Left ventricle myocardium superior (tissue), 1 donor: ENCODE data around the gene RGL1. TPM values are rescaled to one million over a fixed set of nuclear protein-coding genes. Genes with fewer than 3 reads are reported as not detected.

Experiments
- ATAC-seq: fragments of 200-7000 bp; cut with Tn5 transposase; one replicate; pipeline ENCODE4 v1.9.1; 2020; ENCODE audit warnings: mild to moderate bottlenecking, moderate library complexity
- DNase-seq: peaks from one replicate; pipeline ENCODE4 v3.0.0-alpha.2; 2020
- intact Hi-C: fragments of 100-400 bp; cut with micrococcal nuclease; formaldehyde crosslinking; loops from one replicate; pipeline ENCODE4 v1.11.0; 2022
- total RNA-seq: library from RNA; stranded (reverse); fragmentation: NEBNext Ultra II Directional; extraction: Animal tissue kit (Norgen Biotek cat#: 25700); gene quantifications from one replicate; pipeline ENCODE4 v1.2.1, GENCODE V29; 2021
- donor health status: DM: no; HTN: yes; CAD: no; lungs with severe emphysema.

The RGL1 gene
- total RNA-seq, 1 donor from 2014 or later, result 18.5 TPM

DNA sequence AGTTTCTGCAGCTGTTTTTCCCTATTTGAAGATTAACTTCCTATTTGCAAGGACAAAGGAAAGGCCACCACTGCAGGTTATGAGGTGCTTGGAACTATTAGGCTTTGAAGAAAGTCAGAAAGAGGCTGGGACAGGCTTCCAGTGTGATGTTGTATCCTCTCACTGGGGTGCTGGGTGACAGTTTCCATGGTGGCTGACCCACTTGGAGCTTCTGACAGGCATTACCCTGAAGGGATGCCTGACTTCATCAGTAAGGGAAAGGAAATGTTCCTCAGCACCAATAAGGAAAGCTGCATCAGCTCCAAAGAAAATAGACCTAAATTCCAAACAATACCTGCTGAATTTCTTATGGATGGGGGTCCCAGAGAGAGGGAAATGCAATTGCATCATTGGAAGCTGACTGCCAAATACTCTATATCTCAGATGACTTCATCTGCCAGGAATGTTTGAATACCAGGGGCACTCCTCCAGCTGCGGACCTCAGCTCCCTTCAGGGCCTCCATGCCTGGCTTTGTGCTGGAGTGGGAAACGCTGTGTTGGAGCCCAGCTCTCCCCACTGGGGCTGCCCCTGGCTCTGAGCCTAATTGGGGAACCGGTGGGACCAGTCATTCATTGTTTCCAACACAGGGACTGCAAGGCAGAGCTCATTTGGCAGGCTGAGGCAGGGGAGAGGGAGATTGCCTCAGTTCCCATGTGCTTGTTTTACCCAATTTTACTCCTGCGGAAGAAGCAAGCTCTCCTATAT is 76.6 kb downstream of the RGL1 start:
- intact Hi-C loops, result no loop called here
- DNase-seq (peak; percentile 55), ATAC-seq (peak; percentile 72)

DNA sequence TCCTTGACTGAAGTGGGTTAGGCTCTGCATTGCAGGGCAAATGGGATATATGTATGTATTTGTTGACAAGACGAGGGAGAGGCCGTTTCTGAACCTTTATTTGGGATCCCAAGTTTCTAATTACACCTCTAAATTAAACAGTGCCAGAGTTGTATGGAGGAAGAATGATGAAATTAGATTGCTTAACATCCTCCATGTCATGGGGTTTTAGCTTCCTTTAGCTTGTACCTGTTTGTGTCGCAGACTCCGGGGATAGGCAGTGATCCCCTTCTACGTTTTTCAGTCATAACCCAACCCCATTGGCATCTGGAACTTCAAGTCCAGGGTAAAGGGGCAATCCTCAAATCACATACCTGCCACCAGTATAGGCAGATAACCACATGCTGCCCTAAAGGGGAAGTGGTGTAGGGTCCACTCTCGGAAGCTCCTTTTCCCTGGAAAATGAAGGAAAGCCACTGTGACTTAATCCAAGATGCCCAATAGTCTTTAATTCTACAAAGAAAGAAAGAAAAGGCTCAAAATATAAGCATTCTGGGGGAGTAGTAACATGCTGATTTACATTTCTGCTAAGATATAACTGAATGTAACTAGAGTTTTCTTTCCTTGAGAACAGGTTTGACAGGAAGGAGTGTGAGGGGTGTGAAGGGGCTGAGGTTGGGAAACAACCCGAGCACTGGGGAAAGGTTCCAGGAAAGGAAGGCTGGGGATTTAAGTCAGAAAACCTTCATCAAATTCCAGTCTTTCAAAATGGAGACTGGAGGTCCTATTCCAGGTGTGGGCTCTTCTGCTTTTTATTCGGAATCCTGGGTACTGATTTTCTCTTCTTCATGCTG is 77.6 kb downstream of the RGL1 start:
- intact Hi-C loops, result no loop called here
- ATAC-seq, result no peak
- no peak for DNase-seq

DNA sequence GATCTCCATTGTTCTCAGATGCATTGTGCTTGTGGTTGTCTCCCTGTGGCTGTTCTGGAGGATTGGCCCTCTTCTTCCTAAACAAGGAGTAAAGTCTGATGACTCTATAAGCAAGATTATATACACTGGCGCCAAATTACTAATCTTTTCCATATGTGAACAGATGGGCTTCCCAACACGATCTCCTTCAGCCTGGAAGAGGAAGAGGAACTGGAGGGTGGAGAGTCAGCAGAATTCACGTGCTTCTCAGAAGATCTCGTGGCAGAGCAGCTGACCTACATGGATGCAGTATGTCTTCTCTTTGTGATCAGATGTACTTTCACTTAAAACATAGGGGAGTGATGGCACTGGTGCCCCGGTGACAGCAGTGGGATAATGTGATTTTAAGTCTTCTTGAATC is 78.7 kb downstream of the RGL1 start:
- peak; percentile 42 for ATAC-seq
- intact Hi-C loops, result no loop called here

DNA sequence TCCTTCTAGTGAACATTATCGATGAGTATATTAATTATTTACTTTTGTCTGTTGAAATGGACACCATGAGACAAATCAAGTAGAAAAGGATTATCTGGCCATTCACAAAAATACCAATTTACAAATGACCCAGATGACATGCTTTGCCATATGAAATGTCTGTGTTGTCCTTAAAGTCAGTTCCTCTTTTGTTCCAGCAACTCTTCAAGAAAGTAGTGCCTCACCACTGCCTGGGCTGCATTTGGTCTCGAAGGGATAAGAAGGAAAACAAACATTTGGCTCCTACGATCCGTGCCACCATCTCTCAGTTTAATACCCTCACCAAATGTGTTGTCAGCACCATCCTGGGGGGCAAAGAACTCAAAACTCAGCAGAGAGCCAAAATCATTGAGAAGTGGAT is 79.6 kb downstream of the RGL1 start:
- no peak for ATAC-seq
- DNase-seq, result no peak
- intact Hi-C loops, result no loop called here

More for the DNA sequence above, 78.7 kb downstream of the RGL1 start:
- no peak for DNase-seq

DNA sequence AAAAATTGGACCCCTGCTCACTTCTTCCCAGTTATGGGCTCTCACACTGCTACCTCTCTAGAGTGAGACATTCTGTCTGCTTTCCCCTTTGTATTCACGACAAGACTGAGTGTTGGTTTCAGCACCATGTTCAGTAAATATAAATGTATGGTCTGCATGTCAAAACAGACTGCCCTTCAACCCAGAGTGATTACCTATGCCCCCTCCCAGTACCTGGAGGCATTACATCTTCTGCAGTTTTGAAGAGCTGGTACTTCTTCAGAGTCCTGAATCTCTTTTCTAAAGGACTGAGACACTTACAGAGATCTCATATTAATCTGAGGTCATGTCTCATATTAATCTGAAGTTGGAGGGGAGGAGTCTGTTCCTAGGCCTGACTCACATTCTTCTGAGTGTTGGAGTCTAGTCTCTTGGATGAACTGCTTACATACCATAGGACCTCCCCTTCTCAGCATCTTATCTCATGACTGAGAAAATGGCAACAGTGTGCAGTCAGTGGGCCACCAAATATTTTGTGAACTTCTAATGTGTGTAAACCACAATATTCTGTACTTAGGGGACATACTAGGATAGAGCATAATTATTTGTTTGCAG is 80.3 kb downstream of the RGL1 start:
- no peak for ATAC-seq

DNA sequence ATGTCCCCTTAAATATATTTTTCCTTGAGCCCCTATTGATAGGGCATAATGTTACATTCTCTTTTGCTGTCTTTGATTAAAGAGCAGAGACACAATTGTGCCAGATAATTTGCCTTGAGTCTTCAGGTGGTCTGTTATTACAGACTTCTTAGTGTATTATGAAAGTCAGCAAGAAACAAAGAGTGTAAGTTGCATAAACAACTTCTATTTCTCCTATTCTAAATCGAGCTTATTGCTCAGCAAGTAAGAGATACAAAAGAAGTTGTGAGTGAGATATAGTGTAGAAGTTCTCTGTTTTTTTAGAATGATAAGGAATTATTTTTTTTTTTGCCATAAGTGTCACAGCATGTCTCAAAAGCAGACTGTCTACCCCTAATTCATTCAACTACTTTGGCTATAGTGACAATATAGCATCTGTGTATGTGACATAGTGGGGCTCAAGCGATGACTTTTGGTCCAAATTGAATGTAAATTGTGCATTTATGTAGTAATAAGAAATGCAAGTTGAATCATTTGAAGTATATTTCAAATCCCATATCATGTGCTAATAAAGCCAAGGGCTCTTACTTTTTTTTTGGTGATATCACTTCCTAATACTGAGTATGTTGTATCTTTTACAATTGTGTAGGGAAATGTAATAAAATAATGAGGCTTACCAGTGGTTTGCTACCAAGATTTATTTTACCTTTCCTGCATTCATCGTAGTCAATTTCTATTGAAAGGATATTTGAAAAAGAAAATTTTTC is 81.3 kb downstream of the RGL1 start:
- ATAC-seq (no peak), DNase-seq (no peak)
- intact Hi-C loops, result no loop called here

More for the DNA sequence above, 80.3 kb downstream of the RGL1 start:
- no peak for DNase-seq
- intact Hi-C loops, result no loop called here

DNA sequence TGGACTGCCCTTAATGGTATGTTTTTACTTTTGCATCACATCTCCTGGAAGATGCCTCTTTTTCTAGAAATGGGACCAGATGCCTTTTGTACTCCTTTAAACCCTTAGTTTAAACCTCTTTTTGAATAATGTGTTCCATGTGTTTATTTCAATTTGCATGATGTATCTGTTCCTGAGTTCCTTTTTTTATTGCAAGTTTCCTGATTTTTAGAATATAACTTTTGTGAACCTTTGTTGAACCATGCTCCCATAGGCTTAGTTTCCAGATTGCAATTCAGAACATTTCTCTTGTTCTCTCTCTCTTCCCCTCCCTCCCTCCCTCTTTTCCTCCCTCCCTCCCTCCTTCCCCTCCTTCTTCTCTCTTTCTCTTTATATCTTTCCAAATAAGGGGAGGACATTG is 81.9 kb downstream of the RGL1 start:
- DNase-seq, result no peak
- ATAC-seq, result no peak
- intact Hi-C loops, result no loop called here

DNA sequence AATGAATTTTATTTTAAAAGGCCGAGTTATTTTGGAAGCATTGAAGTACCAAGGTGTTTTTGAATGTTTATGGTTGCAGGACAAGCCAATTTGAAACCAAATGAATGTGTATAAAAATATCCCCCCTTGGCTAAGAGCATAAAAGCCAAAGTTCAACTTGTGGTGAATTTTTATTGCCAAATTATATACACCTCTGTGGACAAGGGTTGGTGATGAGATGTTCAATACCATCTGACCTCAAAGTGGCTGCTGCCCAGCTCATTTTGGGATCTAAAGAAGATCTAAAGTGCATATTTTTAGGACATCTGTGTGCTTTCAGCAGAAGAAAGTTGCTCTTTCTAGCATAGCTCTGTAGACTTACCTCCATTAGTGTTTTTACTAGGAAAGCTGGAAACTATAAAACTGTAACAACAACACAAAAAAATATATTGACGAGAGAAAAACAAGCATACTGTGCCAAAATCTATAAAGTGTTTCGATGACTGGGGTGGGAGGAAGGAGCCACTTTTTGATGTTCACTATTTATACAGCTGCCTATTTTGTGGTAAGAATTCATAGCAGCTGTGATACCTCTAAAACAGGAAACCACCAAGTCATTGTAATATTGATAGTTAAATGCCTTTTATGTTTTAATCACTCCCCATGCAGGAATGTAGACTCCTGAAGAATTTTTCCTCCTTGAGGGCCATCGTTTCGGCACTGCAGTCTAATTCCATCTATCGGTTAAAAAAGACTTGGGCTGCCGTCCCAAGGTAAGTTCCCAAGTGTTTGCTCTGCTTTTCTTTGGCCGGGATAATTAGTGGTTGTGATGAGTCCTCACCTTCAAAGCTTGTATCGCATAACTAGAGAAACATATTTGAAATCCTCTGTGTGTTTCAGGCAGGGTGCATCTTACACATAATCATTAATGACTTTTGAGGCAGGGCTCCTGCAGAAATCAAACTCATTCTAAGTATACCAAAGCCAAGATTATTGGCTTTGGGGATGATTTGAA is 83.2 kb downstream of the RGL1 start:
- intact Hi-C loops, result no loop called here
- ATAC-seq, result no peak
- no peak for DNase-seq

DNA sequence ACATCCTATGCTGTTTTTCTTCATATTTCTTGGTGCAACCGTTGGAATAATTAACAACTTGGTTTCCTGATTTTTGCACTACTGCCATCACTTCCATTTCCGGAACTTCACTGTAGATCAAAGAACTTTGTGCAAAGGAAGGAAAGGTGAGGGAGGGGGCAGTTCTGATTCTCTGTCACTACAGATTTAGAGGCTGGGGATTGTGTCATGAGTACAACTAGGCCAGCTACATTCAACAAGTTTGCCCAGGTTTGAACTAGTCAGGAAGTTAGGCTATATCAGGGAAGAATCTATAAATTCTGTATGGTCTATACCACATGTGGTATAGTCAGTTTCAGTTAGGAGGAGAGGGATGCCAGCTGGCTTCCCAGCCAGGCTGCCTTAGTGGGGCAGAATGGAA is 84.2 kb downstream of the RGL1 start:
- ATAC-seq (no peak), DNase-seq (no peak)
- intact Hi-C loops, result no loop called here

DNA sequence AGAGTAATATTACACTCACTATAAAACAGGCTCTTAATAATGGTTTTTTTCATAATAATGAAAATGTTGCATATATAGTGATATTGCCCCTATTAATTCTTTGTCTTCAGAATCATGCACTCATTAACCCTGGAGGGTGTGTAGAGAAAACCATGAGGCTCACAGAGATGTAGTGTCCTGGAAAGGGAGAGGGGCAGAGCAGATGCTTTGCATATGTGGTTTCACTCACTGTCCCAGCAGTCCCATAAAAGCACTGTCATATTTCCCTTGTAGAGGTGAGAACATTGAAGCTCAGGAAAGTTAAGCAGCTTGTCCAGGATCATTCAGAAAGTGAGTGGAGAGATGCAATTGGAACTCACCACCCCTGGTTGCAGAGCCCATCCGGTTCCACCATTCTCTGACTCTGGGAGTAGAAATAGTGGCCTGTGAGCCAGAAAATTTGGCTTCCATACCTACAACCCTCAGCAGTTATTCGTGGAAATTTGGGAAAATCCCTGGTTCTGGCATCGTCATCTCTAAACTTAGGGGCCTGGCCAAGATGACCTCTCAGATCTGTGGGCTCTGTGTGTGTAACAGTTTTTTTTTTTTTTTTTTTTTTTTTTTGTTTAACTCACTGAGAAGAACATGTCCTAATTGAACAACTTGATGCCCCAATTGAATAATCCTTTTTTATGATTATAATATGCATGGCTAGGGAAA is 86.4 kb downstream of the RGL1 start:
- no peak for ATAC-seq
- no peak for DNase-seq
- intact Hi-C loops, result no loop called here

DNA sequence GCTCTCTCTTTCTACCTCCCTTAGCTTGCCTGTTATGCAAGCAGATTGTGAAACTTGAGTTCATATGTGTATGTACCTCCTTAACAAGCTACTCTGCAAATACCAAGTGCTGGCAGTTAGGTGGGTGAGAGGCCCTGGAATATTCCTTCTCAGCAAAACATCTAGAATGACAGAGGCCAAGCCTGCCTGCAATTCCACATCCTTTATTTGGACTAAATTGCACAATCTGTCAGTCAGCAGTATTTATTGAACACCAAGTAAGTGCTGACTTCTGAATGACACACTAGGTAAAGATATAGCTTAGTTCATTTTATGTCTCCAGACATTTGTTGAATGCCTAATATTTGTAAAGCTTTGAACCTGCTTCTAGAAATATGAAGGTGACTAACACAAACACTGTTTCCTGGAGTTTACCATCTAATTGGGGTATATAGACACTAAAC is 87.5 kb downstream of the RGL1 start:
- ATAC-seq (peak; percentile 29), DNase-seq (no peak)
- intact Hi-C loops, result no loop called here

DNA sequence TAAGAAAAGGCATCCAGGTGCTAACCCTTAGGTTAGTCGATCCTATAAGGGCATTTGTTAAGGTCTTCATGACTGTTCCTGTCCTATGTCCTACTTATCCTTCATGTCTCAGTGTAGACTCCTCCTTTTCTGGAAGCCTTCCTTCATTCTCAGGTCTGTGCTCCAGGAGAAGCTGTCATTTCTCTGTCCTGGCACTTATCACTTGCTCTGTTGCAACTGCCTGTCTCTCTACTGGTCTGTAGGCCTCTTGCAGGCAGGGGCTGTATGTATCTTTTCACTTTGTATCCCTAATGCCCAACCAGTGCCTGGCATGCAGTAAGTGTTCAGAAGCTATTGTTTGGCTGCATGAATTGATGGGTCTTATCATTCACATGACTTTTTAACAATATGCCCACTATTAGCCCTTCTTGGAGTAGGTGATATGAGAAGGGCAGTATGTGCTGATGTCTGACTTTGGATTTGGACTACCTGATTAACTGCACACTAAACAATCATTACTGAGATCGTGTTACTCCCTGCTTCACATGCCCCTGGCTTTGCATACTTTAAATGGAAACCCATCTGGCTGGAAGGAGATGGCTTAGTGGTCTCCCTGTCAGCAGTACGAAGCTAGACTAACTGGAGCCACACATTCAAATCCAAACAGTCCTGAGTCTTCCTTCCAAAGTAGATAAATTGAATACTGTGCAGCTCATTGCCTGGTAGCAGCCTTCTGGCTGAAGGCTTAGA is 88.8 kb downstream of the RGL1 start:
- ATAC-seq (peak; percentile 84), DNase-seq (no peak)
- intact Hi-C loops, result no loop called here

DNA sequence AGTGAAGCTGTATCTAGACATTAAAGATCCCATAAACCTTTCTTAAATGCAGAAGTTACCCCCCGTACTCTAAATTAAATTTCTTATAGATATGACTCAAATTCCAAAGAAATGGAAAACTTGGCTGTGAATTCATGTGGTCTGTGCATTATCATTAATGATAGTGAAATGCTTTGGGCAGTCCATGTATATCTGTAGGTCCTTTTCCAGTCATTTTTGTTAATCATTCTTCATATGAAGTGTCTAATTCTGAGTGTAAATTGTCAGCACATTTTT is 89.3 kb downstream of the RGL1 start:
- intact Hi-C loops, result no loop called here
- DNase-seq, result no peak
- ATAC-seq, result no peak

DNA sequence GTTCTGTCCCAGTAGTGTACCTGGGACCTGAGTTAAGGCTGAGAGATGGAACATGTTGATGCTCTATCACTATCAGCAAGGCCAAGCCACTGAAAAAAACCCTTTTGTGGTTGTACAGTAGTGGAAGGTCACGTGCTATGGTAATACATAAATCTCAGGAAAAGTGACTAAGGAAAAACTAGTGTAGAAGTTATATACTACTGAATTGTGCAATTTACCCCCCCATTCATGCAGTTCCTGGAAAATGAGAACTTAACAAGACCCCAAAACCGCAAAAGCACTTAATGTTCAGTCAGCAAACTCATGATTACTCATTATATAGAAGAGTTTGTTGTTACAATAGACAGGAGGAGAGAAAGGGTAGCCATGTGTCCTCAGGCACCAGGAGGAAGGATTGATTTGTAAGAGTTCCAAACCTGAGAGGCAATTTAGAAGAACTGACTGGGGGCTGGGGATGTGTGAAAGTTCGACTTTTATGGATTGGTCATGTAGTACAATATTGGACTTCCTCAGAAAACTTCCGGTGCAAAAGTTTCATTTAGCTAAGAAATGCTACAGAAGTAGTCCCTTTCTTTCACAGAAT is 91.6 kb downstream of the RGL1 start:
- DNase-seq, result no peak
- intact Hi-C loops, result no loop called here
- ATAC-seq, result peak; percentile 7

DNA sequence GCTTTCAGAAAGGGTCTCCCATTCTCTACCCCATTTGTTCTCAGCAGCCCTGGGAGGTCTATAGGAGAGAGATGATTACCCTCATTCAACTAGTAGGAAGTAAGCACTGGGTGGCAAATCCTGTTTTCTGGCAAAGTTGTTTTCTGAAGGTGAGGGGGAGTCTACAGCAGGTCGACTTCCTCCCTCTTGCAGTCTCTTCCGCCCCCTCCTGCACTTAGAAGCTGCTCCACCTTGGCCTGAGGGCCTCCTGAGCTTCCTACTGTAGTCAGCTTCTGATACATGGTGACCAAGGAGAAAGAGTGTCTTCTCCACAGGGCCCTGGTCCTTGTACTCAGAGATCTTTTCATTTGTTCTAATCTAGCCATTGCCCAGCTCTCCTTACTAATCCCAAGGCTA is 93.1 kb downstream of the RGL1 start:
- DNase-seq, result no peak
- ATAC-seq, result no peak
- intact Hi-C loops, result no loop called here

DNA sequence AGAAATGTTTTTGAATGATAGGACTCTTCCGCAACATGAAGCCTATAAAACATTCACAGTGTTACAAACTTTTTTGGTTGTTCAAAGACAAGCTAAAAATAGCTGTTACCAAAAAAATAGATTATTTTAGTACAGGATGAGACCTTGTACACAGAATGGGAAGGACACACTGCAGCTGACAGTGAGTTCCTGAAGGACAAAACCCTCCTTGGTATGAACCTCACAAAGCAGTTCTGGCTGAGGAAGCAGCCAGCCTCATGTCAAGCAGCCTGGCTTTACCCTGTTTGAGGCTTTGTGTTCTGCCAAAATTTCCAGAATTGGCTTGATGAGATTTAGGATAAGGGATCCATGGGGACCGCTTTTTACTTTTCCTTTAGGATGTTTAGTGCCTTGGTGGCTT is 93.7 kb downstream of the RGL1 start:
- ATAC-seq (no peak), DNase-seq (no peak)
- intact Hi-C loops, result no loop called here

DNA sequence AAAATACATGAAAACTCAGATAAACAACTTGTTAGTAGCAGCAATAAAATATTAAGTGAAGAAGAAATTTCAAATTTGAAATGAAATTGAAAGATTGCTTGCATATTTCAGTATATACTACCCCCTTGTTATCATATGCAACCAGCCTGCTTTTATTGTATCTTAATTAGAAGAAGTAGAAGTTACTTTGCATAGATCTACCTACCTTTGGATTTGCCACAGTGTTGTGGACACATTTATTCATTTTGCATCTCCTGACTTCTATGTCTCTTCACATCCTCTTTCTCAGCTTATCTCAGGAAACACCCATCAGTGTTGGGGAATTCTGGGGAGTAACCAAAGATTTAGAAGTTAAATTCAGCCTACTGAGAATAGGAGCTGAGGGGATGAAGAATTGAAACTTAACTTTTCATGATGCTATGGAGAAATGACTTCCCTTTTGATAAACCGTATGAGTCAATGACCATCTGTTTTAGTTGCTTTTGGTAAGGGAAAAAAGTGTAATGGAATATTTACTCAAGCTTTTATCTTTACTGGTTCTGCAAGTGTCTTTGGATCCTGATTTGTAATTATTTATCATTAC is 96.9 kb downstream of the RGL1 start:
- intact Hi-C loops, result no loop called here
- no peak for DNase-seq
- ATAC-seq, result no peak
